Glutamatergic neuron (in vitro differentiated cells): Measurements from ENCODE around the gene PNKD. TPM values are rescaled to one million over a fixed set of nuclear protein-coding genes. Genes with fewer than 3 reads are reported as not detected.
A peak's percentile ranks its signal among the peaks of the same experiment; 100 is the strongest.

ENCODE experiments used
- DNase-seq: peaks from one replicate; pipeline ENCODE4 v3.0.0; 2022
- H3K27ac Mint-ChIP-seq: one replicate; pipeline ENCODE4 v1.8.0; 2020; ENCODE audit warnings: mild to moderate bottlenecking, mixed read lengths, inconsistent platforms; ENCODE audit not compliant: unreplicated experiment
- H3K27me3 Mint-ChIP-seq: one replicate; pipeline ENCODE4 v1.8.0; 2020; ENCODE audit warnings: mild to moderate bottlenecking, moderate library complexity, mixed read lengths, inconsistent platforms; ENCODE audit not compliant: unreplicated experiment
- H3K36me3 Mint-ChIP-seq: one replicate; pipeline ENCODE4 v1.8.0; 2020; ENCODE audit warnings: mild to moderate bottlenecking, mixed read lengths, inconsistent platforms; ENCODE audit not compliant: unreplicated experiment
- H3K4me1 Mint-ChIP-seq: one replicate; pipeline ENCODE4 v1.8.0; 2020; ENCODE audit warnings: mild to moderate bottlenecking, low read depth, mixed read lengths, inconsistent platforms; ENCODE audit not compliant: unreplicated experiment
- H3K4me3 Mint-ChIP-seq: one replicate; pipeline ENCODE4 v1.8.0; 2020; ENCODE audit warnings: mild to moderate bottlenecking, mixed read lengths, inconsistent platforms; ENCODE audit not compliant: unreplicated experiment
- H3K9me3 Mint-ChIP-seq: one replicate; pipeline ENCODE4 v1.8.0; 2020; ENCODE audit warnings: mild to moderate bottlenecking, moderate library complexity, mixed read lengths, inconsistent platforms; ENCODE audit not compliant: unreplicated experiment
- CTCF ChIP-seq: fragments of 200-600 bp; sonication (generic); IDR thresholded peaks from one replicate; pipeline ENCODE4 v1.5.0; 2021; ENCODE audit not compliant: partially characterized antibody, unreplicated experiment
- total RNA-seq: library from RNA; stranded (reverse); fragmentation: NEBNext Ultra II Directional; extraction: Animal tissue kit (Norgen Biotek cat#: 25700); gene quantifications from one replicate; pipeline ENCODE4 v1.2.1, GENCODE V29; 2021; ENCODE audit not compliant: unreplicated experiment

Gene PNKD
- total RNA-seq, 1 donor from 2014 or later, result 44.2 TPM

- peak; percentile 79 for DNase-seq
- no peak within 1 kb of the TSS for H3K27ac Mint-ChIP-seq
- H3K4me3 Mint-ChIP-seq, result peak within 1 kb of the TSS; percentile 72
- peak; percentile 91 for TF ChIP-seq CTCF
- H3K9me3 Mint-ChIP-seq, result peaks cover 3% of the 10 kb centered on the region
- H3K36me3 Mint-ChIP-seq, result no peaks in the 10 kb centered on the region
- peaks cover 3% of the 10 kb centered on the region for H3K27me3 Mint-ChIP-seq
- H3K4me1 Mint-ChIP-seq, result peaks cover 9% of the 10 kb centered on the region
Measured at GRCh38 chr2:218292048-218293014, 22.0 kb downstream of the PNKD start, which contains the start of gene TMBIM1. TMBIM1 (minus strand) TSS chr2:218292503; CDS start chr2:218282141, 10,362 bp downstream.

- peaks cover 9% of the 10 kb centered on the region for H3K4me1 Mint-ChIP-seq
- no peaks in the 10 kb centered on the region for H3K36me3 Mint-ChIP-seq
- H3K27ac Mint-ChIP-seq, result no peak overlapping the region
- no peak overlapping the region for H3K4me3 Mint-ChIP-seq
- H3K9me3 Mint-ChIP-seq, result peaks cover 3% of the 10 kb centered on the region
- DNase-seq, result no peak
- TF ChIP-seq CTCF, result no peak
- H3K27me3 Mint-ChIP-seq, result peaks cover 3% of the 10 kb centered on the region
Measured at GRCh38 chr2:218293715-218294429, 23.6 kb downstream of the PNKD start.

- no peak for TF ChIP-seq CTCF
- no peak for DNase-seq
- Mint-ChIP-seq H3K4me1 (peaks cover 9% of the 10 kb centered on the region), H3K36me3 (no peaks in the 10 kb centered on the region), H3K4me3 (no peak overlapping the region), H3K9me3 (peaks cover 3% of the 10 kb centered on the region), H3K27ac (no peak overlapping the region), H3K27me3 (peaks cover 3% of the 10 kb centered on the region)
Measured at GRCh38 chr2:218294430-218295022, 24.2 kb downstream of the PNKD start.

- peaks cover 7% of the 10 kb centered on the region for H3K4me1 Mint-ChIP-seq
- TF ChIP-seq CTCF, result no peak
- H3K27me3 Mint-ChIP-seq, result peaks cover 2% of the 10 kb centered on the region
- no peak overlapping the region for H3K27ac Mint-ChIP-seq
- H3K4me3 Mint-ChIP-seq, result no peak overlapping the region
- H3K9me3 Mint-ChIP-seq, result peaks cover 3% of the 10 kb centered on the region
- no peaks in the 10 kb centered on the region for H3K36me3 Mint-ChIP-seq
- no peak for DNase-seq
Measured at GRCh38 chr2:218295029-218295428, 24.7 kb downstream of the PNKD start.
